Measurements from ENCODE around the gene PCGF1.
A peak's percentile ranks its signal among the peaks of the same experiment; 100 is the strongest.
"Not testable (repeated sequence)": the region's sequence is repeated elsewhere in the genome, so short reads cannot be mapped to it uniquely, and the experiment has no call there.

The PCGF1 gene

GRCh38 chr2:74471332-74472065 is 36.0 kb downstream of the PCGF1 start:
- no peak for DNase-seq

- DNase-seq = not testable (repeated sequence)
Observed at GRCh38 chr2:74470742-74471141, 36.8 kb downstream of the PCGF1 start.

GRCh38 chr2:74464406-74464805 is 43.1 kb downstream of the PCGF1 start:
- DNase-seq = no peak

GRCh38 chr2:74462786-74463105 is 44.7 kb downstream of the PCGF1 start:
- DNase-seq = no peak

DNA sequence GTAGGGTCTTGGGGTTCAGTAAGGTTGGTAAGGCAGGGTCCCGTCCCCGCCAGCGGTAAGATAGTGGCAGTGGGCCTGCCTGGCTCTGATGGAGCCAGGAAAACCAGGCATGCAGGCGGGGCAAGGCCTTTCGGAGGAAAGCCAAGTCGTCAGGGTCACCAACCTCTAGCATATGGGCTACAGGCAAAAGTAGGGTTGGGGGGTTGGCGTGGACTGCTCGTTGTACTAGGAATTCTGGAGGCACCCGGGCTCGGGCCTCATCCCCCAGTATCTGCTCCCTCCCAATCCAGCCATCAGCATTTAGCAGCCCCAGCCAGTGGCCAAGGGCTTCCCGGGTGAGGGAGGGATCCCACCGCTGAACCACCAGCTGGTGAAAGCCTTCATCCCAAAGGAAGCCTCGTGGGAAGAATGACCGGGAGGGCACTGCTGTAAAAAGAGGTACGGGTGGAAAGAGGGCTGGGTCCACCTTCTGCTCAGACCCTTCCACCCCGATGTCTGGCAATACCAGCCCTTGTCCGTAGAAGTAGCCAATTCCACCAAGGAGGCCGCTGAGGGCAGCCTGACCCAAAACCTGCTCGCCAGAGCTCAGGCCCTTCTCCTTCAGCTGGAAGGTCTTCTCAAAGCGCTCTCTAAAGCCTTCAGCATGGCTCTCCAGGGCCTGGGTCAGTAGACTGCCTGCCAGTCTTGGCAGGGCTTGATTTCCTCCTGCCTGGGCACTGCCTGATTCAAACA is 45.3 kb downstream of the PCGF1 start:
- no peak for DNase-seq

DNA sequence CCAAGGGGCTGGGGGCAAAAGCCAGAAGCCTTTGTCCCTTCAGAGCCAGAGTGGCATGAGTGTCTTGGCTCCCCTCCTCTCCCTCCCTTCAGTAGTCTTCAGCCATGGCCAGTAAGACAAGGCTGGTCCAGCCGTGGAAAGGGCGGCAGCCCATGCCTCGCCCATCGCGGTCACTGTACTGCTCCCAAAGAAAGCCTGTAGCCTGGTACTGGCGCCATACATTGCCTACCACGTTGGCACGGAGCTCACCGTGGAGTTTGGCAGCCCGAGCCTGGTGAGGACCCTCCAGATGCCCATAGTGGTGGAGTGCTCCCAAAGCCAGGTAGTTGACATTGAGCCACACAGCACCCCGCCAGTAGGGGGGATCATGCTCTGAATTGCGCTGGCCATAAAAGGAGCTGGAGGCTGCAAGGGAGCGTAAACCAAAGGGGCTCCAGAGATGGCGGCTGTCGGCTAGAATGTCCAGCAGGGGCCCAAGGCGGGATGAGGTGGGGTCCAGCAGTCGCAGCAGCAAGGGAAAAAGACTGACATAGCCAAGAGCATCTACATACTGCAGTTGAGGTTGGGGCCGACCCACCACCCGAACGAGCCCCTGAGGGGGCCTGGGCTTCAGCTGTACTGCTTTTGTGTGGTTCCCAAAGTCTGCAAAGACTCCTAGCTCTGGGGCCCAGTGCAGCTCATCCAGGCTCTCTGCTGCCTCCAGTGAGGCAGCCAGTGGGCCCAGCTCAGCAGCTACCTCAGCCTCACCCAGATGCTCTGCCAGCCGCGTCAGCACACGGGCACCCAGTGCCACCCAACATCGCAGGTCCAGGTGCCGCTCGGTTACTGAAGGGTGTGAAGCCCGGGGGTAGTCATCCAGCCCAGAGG is 46.1 kb downstream of the PCGF1 start:
- no peak for DNase-seq

DNA sequence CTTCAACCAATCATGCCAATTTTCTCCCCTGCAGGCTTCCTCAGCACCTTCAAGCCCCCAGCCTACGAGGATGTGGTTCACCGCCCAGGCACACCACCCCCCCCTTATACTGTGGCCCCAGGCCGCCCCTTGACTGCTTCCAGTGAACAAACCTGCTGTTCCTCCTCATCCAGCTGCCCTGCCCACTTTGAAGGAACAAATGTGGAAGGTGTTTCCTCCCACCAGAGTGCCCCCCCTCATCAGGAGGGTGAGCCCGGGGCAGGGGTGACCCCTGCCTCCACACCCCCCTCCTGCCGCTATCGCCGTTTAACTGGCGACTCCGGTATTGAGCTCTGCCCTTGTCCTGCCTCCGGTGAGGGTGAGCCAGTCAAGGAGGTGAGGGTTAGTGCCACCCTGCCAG is 47.3 kb downstream of the PCGF1 start:
- DNase-seq = not testable (repeated sequence)

DNA sequence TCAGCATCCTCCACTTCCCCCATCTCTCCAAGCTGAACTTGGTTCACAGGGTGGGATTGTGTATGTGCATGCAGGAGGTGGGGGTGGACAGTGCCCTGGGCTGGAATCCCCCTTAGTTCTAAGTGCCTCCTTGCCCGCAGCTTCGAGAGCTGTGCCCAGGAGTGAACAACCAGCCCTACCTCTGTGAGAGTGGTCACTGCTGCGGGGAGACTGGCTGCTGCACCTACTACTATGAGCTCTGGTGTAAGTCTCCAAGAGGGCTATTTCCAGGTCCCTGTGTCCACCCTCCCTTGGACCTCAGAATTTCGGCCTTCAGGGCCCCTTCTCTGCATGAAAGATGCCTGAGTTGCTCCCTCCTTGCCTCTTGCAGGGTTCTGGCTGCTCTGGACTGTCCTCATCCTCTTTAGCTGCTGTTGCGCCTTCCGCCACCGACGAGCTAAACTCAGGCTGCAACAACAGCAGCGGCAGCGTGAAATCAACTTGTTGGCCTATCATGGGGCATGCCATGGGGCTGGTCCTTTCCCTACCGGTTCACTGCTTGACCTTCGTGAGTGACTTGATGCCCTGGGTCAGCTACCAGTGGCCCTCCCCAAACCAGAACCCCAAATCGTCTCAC is 47.9 kb downstream of the PCGF1 start:
- not testable (repeated sequence) for DNase-seq

DNA sequence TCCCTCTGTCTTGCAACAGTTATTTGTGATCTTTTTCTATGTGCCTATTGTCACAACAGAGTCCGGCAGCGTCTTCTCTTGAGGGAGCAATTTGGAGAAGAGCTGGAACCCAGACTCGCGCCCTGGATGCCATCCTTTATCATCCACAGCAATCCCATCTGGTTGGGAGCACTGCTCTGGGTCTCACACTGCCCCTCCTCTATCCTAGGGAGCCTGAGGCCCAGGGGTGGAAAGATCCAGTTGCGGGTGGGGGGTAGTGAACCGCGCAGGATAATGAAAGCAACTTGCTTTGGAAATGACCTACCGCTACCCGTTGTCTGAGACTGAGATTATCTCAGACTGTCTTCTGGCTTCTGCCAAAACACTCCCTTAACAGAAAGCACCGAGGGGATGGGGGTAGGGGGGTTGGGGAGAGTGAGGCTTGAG is 48.5 kb downstream of the PCGF1 start:
- no peak for DNase-seq

- DNase-seq = peak; percentile 98 to 99
Observed at GRCh38 chr2:74458132-74458937, 49.2 kb downstream of the PCGF1 start, which contains the start of gene WBP1. Gene WBP1 (plus strand): TSS chr2:74458438. CDS start chr2:74458603, 165 bp downstream.

- DNase-seq = peak; percentile 76 to 86
Observed at GRCh38 chr2:74457549-74458131, 49.9 kb downstream of the PCGF1 start.

- no peak for DNase-seq
Observed at GRCh38 chr2:74457129-74457548, 50.4 kb downstream of the PCGF1 start.
